HEK293T (cell line): ENCODE data around the gene FXYD7.
"Not testable (repeated sequence)": the region's sequence is repeated elsewhere in the genome, so short reads cannot be mapped to it uniquely, and the experiment has no call there.

Experiments
- CTCF ChIA-PET: fragments of 350-600 bp; formaldehyde crosslinking; extraction: SDS; loops from one replicate; lab custom pipeline; 2021; ENCODE audit warnings: antibody characterized with exemption, inconsistent platforms; lab: Yijun Ruan, JAX
- POLR2A ChIA-PET: fragments of 350-600 bp; formaldehyde crosslinking; extraction: SDS; loops from one replicate; lab custom pipeline; 2020; ENCODE audit warnings: antibody characterized with exemption, inconsistent platforms; lab: Yijun Ruan, JAX
- DNase-seq: peaks from one replicate; pipeline ENCODE4 v3.0.0; 2012; ENCODE audit warnings: mixed read lengths; ENCODE audit errors: extremely low spot score
- ARNT ChIP-seq: fragments of 450-650 bp; IDR thresholded peaks from 2 replicates; pipeline ENCODE4 v1.6.1; 2017; ENCODE audit warnings: mild to moderate bottlenecking
- BHLHE40 ChIP-seq: fragments of 450-650 bp; IDR thresholded peaks from 2 replicates; pipeline ENCODE4 v1.6.1; 2016; ENCODE audit warnings: mild to moderate bottlenecking, moderate library complexity, borderline replicate concordance
- CTBP1 ChIP-seq: fragments of 450-650 bp; IDR thresholded peaks from 2 replicates; pipeline ENCODE4 v1.6.1; 2016; ENCODE audit warnings: borderline replicate concordance
- ELF4 ChIP-seq: fragments of 450-650 bp; IDR thresholded peaks from 2 replicates; pipeline ENCODE4 v1.6.1; 2017; ENCODE audit warnings: antibody characterized with exemption
- FOXA1 ChIP-seq: fragments of 450-650 bp; IDR thresholded peaks from 2 replicates; pipeline ENCODE4 v1.6.1; 2016; ENCODE audit warnings: mild to moderate bottlenecking
- FOXK2 ChIP-seq: fragments of 450-650 bp; IDR thresholded peaks from 2 replicates; pipeline ENCODE4 v1.6.1; 2016; ENCODE audit warnings: mild to moderate bottlenecking
- FOXM1 ChIP-seq: fragments of 450-650 bp; IDR thresholded peaks from 2 replicates; pipeline ENCODE4 v1.6.1; 2017; ENCODE audit warnings: mild to moderate bottlenecking, borderline replicate concordance
- HDGF ChIP-seq: fragments of 450-650 bp; IDR thresholded peaks from 2 replicates; pipeline ENCODE4 v1.6.1; 2017; ENCODE audit warnings: antibody characterized with exemption, borderline replicate concordance
- L3MBTL2 ChIP-seq: fragments of 450-650 bp; conservative IDR thresholded peaks from 2 replicates; pipeline ENCODE4 v1.6.1; 2016; ENCODE audit warnings: mild to moderate bottlenecking
- LEF1 ChIP-seq: fragments of 450-650 bp; IDR thresholded peaks from 2 replicates; pipeline ENCODE4 v1.6.1; 2017; ENCODE audit warnings: mild to moderate bottlenecking, borderline replicate concordance
- NFRKB ChIP-seq: fragments of 450-650 bp; IDR thresholded peaks from 2 replicates; pipeline ENCODE4 v1.6.1; 2016; ENCODE audit warnings: mild to moderate bottlenecking, moderate library complexity
- SP1 ChIP-seq: fragments of 450-650 bp; IDR thresholded peaks from 2 replicates; pipeline ENCODE4 v1.6.1; 2017
- SUZ12 ChIP-seq: fragments of 450-650 bp; IDR thresholded peaks from 2 replicates; pipeline ENCODE4 v1.6.1; 2016; ENCODE audit warnings: mild to moderate bottlenecking
- TARDBP ChIP-seq: fragments of 450-650 bp; IDR thresholded peaks from 2 replicates; pipeline ENCODE4 v1.6.1; 2016
- ZNF384 ChIP-seq: fragments of 450-650 bp; IDR thresholded peaks from 2 replicates; pipeline ENCODE4 v1.6.1; 2016
- TF ChIP-seq, protein P1 (sequence below): fragments of 450-650 bp; IDR thresholded peaks from 2 replicates; pipeline ENCODE4 v1.6.1; 2016

FXYD7 gene

DNA sequence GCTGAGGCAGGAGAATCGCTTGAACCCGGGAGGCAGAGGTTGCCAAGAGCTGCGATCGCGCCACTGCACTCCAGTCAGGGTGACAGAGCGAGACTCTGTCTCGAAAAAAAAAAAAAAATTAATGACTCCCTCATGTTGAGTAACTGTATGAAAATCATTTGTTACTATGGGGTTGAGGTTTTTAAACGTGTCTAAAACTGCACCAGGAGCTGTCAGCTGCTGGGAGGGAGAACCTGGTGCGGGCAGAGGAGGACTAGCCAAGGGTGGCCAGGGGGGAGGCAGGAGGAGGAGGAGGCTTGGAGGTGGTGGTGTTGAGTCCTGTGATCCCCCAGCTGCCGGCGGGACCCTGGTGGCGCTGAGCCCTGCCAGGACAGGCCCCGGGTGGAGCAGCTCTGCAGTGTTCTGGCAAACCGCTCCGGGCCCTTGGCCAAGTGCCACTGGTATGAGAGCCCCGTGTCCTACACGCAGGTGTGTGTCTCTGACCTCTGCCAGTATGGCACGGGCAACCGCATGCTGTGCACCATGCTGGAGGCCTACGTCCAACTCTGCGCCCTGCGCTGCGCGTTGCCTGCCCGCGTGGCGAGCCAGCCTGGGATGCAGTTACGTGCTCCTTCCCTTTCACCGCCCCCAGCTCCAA is 44.5 kb upstream of the FXYD7 start:
- CTCF ChIA-PET, result no interaction called here

DNA sequence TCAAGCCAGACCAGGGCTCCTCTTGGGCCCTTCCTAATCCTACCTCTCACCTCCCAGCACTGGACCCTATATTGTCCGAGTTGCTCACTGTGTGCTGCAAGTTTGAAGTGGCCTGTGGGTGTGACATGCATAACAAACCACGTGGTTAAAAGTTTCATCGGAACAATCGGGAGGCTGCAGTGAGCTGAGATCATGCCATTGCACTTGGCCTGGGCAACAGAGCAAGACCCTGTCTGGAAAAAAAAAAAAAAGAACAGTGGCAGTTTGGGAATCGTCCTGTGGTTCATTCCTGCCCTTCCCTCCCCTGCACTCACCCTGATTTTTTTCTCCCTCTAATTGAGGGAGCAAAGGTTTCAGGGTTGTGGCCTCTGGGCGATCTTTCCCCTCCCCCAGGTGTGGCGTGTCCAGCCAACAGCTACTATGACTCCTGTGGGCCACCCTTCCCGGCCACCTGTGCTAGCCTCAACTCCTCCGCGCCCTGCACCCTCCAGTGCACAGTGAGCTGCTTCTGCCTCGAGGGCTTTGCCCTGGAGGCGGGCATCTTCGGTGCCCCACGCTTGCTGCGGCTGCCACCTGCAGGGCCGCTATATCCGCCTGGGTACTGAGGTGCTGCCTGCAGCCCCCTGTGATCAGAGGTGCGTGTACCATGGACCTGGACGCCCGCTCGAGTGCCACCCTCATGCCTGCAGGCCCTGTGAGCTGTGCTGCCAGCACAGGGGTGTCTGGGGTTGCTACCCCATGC is 43.7 kb upstream of the FXYD7 start:
- ChIA-PET POLR2A (interaction anchor here (1.4 kb wide), 1 partner anchor 25 kb away, joined by 4 read pairs; no protein-coding TSS in a partner anchor), CTCF (no interaction called here)
- no peak for TF ChIP-seq L3MBTL2
- TF ChIP-seq BHLHE40, result no peak
- no peak for TF ChIP-seq FOXM1
- no peak for TF ChIP-seq HDGF
- TF ChIP-seq, protein P1, sequence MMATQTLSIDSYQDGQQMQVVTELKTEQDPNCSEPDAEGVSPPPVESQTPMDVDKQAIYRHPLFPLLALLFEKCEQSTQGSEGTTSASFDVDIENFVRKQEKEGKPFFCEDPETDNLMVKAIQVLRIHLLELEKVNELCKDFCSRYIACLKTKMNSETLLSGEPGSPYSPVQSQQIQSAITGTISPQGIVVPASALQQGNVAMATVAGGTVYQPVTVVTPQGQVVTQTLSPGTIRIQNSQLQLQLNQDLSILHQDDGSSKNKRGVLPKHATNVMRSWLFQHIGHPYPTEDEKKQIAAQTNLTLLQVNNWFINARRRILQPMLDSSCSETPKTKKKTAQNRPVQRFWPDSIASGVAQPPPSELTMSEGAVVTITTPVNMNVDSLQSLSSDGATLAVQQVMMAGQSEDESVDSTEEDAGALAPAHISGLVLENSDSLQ, result no peak
- no peak for TF ChIP-seq FOXK2
- TF ChIP-seq SP1, result no peak
- TF ChIP-seq ARNT, result no peak
- no peak for TF ChIP-seq TARDBP
- TF ChIP-seq ZNF384, result no peak
- no peak for TF ChIP-seq NFRKB
- no peak for TF ChIP-seq FOXA1
- no peak for TF ChIP-seq ELF4
- TF ChIP-seq CTBP1, result no peak
- TF ChIP-seq SUZ12, result no peak
- DNase-seq, result no peak

More for the DNA sequence above, 44.5 kb upstream of the FXYD7 start:
- POLR2A ChIA-PET, result interaction anchor here (1.4 kb wide), 1 partner anchor 26 kb away, joined by 4 read pairs; no protein-coding TSS in a partner anchor
- DNase-seq, result no peak
- TF ChIP-seq ELF4 (no peak), SP1 (no peak), SUZ12 (no peak)

DNA sequence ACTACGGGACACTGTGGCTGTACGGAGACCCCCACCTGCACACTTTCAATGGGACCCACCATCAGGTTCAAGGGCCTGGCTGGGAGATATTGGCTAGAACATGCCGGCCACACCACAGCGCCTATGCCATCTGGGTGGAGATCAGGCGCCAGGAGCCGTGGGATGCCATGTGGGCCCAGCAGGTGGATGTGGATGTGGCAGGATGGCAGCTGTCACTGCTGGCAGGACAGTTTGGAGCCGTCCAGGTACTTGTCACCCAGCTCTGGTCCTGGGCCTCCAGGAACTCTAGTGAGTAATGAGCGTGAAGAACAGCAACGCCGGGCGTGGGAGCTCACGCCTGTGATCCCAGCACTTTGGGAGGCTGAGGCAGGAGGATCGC is 43.2 kb upstream of the FXYD7 start:
- TF ChIP-seq FOXM1, result no peak
- TF ChIP-seq SUZ12, result no peak
- TF ChIP-seq ARNT, result no peak
- no peak for TF ChIP-seq CTBP1
- TF ChIP-seq ELF4, result no peak
- TF ChIP-seq BHLHE40, result no peak
- no peak for TF ChIP-seq L3MBTL2
- no peak for TF ChIP-seq ZNF384
- TF ChIP-seq NFRKB, result no peak
- TF ChIP-seq FOXK2, result no peak
- TF ChIP-seq HDGF, result no peak
- TF ChIP-seq, protein P1, result no peak
- TF ChIP-seq LEF1, result no peak
- TF ChIP-seq FOXA1, result no peak
- ChIA-PET POLR2A (no interaction called here), CTCF (no interaction called here)
- no peak for DNase-seq

DNA sequence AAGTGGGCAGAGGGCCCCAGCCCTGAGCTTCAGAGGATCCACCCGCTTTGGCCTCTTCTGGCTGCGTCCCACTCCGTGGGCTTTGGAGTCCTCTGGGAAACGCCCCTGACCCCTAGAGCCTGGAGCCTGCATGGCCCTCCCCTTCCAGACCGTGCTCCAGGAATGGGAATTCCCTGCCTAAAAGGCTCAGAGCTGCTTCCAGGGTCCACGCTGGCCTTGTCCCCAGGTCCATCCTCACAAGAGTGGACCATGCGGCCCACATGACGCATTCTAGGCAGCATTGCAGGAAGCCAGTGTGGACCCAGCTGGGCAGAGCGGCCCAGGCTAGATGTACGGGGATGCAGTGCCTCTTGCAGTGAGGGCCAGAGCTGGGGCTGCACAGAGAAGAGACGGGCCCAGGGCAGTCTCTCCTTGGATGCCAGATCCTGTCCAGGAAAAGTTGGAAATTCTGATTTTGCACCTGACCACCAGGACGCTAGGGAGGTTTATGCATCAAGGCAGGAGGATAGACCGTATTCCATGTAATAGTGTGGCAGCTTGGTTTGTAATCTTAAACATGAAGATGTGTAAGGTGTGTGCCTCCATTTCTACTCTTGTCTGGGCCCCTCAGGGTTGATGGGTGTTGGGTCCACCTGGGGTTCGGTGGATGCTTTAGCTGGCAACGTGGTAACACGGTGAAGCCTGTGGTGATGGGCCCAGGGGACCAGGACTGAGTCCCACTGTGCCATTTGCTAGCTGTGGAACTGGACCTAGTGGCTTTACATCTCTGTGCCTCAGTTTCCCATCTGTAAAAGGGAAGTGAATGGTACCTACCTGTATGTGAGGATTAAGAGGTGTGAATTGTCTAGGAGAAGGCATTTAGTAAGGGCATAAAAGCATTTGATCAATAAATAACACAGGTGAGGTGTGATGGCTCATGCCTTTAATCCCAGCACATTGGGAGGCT is 42.2 kb upstream of the FXYD7 start:
- CTCF ChIA-PET, result interaction anchor here (1.0 kb wide), 1 partner anchor 14 kb away, joined by 5 read pairs; no protein-coding TSS in a partner anchor
- no peak for TF ChIP-seq NFRKB
- TF ChIP-seq LEF1, result no peak
- TF ChIP-seq SUZ12, result no peak
- no peak for TF ChIP-seq ELF4
- TF ChIP-seq HDGF, result no peak
- TF ChIP-seq L3MBTL2, result no peak
- no peak for TF ChIP-seq ZNF384
- TF ChIP-seq, protein P1, result no peak
- no peak for TF ChIP-seq FOXA1
- DNase-seq, result no peak
- POLR2A ChIA-PET, result no interaction called here

DNA sequence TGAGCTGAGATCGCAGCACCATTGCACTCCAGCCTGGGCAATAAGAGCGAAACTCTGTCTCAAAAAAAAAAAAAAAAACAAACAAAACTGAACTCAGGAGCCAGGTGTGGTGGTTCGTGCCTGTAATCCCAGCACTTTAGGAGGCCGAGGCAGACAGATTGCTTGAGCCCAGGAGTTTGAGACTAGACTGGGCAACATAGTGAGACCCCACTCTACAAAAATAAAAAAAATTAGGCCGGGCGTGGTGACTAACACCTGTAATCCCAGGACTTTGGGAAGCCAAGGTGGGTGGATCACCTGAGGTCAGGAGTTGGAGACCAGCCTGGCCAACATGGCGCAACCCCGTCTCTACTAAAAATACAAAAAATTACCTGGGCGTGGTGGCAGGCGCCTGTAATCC is 41.1 kb upstream of the FXYD7 start:
- POLR2A ChIA-PET, DNase-seq, CTCF ChIA-PET: not testable (repeated sequence)

DNA sequence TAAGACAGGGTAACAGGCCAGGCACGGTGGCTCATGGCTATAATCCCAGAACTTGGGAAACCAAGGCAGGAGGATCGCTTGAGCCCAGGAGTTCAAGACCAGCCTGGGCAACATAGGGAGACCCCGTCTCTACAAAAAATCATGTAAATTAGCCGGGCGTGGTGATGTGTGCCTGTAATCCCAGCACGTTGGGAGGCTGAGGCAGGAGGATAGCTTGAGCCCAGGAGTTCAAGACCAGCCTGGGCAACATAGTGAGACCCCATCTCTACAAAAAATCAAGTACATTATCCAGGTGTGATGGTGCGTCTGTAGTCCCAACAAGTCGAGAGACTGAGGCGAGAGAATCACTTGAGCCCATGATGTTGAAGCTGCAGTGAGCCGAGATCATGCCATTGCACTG is 39.4 kb upstream of the FXYD7 start:
- DNase-seq, CTCF ChIA-PET, POLR2A ChIA-PET: not testable (repeated sequence)
